Neuronal stem cell (in vitro differentiated cells): ENCODE measurements around the gene TEDC2.
A peak's percentile ranks its signal among the peaks of the same experiment; 100 is the strongest.

Experiments used
- DNase-seq: peaks from one replicate; pipeline ENCODE4 v3.0.0-alpha.2; 2013; ENCODE audit warnings: low spot score
- H2AFZ ChIP-seq: one replicate; pipeline ENCODE4 v1.6.1; 2013; ENCODE audit warnings: mild to moderate bottlenecking, low read length, inconsistent platforms
- H2AK5ac ChIP-seq: 2 replicates; pipeline ENCODE4 v1.6.1; 2013; ENCODE audit warnings: low read depth, mild to moderate bottlenecking, inconsistent platforms, low read length, moderate library complexity, mixed read lengths
- H2BK120ac ChIP-seq: 2 replicates; pipeline ENCODE4 v1.6.1; 2013; ENCODE audit warnings: low read depth, mild to moderate bottlenecking, inconsistent platforms, low read length, moderate library complexity, mixed read lengths
- H2BK12ac ChIP-seq: one replicate; pipeline ENCODE4 v1.6.1; 2013; ENCODE audit warnings: low read length, inconsistent platforms
- H2BK15ac ChIP-seq: 2 replicates; pipeline ENCODE4 v1.6.1; 2013; ENCODE audit warnings: mild to moderate bottlenecking, low read length, inconsistent platforms, mixed read lengths
- H2BK5ac ChIP-seq: one replicate; pipeline ENCODE4 v1.6.1; 2013; ENCODE audit warnings: inconsistent platforms, mild to moderate bottlenecking, low read length, moderate library complexity
- H3K14ac ChIP-seq: one replicate; pipeline ENCODE4 v1.6.1; 2013; ENCODE audit warnings: low read length, inconsistent platforms
- H3K18ac ChIP-seq: 2 replicates; pipeline ENCODE4 v1.6.1; 2013; ENCODE audit warnings: low read length, inconsistent platforms
- H3K23ac ChIP-seq: 2 replicates; pipeline ENCODE4 v1.6.1; 2013; ENCODE audit warnings: low read depth, mild to moderate bottlenecking, mixed read lengths, low read length, inconsistent platforms; ENCODE audit not compliant: poor library complexity
- H3K27ac ChIP-seq: replicated peaks from 3 replicates; pipeline ENCODE4 v1.5.1; 2013; ENCODE audit warnings: low read length, inconsistent platforms
- H3K27me3 ChIP-seq, 3 experiments: 2 replicates each; pipeline ENCODE4 v1.6.1; 2013; ENCODE audit warnings: low read length in 3 of 3, mild to moderate bottlenecking in 2 of 3, inconsistent platforms in 1 of 3, low read depth in 1 of 3, mixed read lengths in 1 of 3, moderate library complexity in 1 of 3; ENCODE audit not compliant: control insufficient read depth in 3 of 3, insufficient read depth in 3 of 3
- H3K36me3 ChIP-seq, 2 donors: replicated peaks in 1 of 2; 2 replicates each; pipeline ENCODE4 v1.6.1; 2013; ENCODE audit warnings: low read length in 2 of 2; ENCODE audit not compliant: control insufficient read depth in 2 of 2, insufficient read depth in 2 of 2
- H3K4ac ChIP-seq: 2 replicates; pipeline ENCODE4 v1.6.1; 2013; ENCODE audit warnings: inconsistent platforms, mild to moderate bottlenecking, low read length, moderate library complexity
- H3K4me1 ChIP-seq, 2 donors: 1 replicate in 1 of 2; 2 replicates in 1 of 2; pipeline ENCODE4 v1.6.1; 2013; ENCODE audit warnings: low read length in 2 of 2, low read depth in 1 of 2; ENCODE audit not compliant: control insufficient read depth in 2 of 2, insufficient read depth in 1 of 2
- H3K4me2 ChIP-seq: one replicate; pipeline ENCODE4 v1.6.1; 2013; ENCODE audit warnings: mild to moderate bottlenecking, low read length, inconsistent platforms; ENCODE audit not compliant: insufficient read depth, poor library complexity, severe bottlenecking
- H3K4me3 ChIP-seq, 2 donors: 2 replicates each; pipeline ENCODE4 v1.5.1; 2013; ENCODE audit warnings: low read length in 2 of 2, mild to moderate bottlenecking in 2 of 2, inconsistent platforms in 1 of 2, moderate library complexity in 1 of 2
- H3K79me1 ChIP-seq: one replicate; pipeline ENCODE4 v1.6.1; 2013; ENCODE audit warnings: low read depth, mild to moderate bottlenecking, inconsistent platforms, low read length, moderate library complexity
- H3K9ac ChIP-seq: one replicate; pipeline ENCODE4 v1.6.1; 2013; ENCODE audit warnings: mild to moderate bottlenecking, low read depth, low read length, inconsistent platforms; ENCODE audit not compliant: poor library complexity
- H3K9me3 ChIP-seq, 2 donors: replicated peaks in 1 of 2; 2 replicates each; pipeline versions ENCODE3 to v1.6.1; 2013; ENCODE audit warnings: low read length in 2 of 2, mild to moderate bottlenecking in 2 of 2, inconsistent platforms in 1 of 2, low read depth in 1 of 2, mixed read lengths in 1 of 2, moderate library complexity in 1 of 2; ENCODE audit not compliant: control insufficient read depth in 2 of 2, insufficient read depth in 1 of 2
- H4K8ac ChIP-seq: one replicate; pipeline ENCODE4 v1.6.1; 2013; ENCODE audit warnings: low read depth, mild to moderate bottlenecking, inconsistent platforms, low read length, moderate library complexity
- H4K91ac ChIP-seq: one replicate; pipeline ENCODE4 v1.6.1; 2013; ENCODE audit warnings: low read length, low read depth, mild to moderate bottlenecking, inconsistent platforms; ENCODE audit not compliant: poor library complexity
- WGBS, 2 donors: extraction: QIAGEN DNeasy Blood & Tissue Kit; methylation state at CpG; one replicate each; pipeline ENCODE4 v1.1.7; 2013; ENCODE audit warnings: missing lambda C conversion rate in 2 of 2, mixed read lengths in 1 of 2; ENCODE audit not compliant: insufficient read length in 2 of 2, insufficient replicate concordance in 1 of 2; ENCODE audit errors: extremely low coverage in 2 of 2; 5-methylcytosine and 5-hydroxymethylcytosine counted together

TEDC2 gene

DNA sequence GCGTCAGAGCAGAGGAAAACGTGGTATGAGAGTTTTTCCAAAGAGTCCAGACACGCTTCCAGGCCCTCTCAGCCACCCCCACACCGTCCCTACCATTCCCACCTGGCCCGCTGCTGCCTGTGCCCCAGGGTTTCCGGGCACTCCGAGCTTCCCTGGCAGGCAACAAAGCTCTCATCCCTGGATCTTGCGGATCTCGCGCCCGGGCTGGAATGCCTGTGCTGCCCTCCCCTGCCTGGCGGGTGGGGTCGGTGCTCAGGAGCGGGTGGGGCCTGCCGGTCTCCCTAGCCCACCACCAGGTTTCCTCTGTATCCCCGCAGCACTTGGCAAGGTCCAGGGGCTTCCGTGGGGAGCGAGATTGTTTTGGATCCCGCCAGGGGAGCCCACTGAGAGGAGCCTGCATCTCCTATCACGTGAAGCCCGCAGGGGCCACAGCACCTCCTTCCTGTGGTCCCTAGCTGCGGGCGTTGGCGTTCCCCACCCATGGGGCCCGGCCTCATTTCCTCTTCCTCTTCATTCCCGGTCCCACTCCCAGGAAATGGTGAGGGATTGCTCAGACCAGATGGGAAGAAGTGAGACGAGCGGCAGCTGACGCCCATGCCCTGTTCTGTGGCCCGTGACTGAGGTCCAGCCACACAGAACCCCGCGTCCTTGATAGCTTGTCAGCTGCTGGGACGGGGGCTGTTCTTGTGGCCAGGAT, 26.1 kb downstream of the TEDC2 start:
- Histone ChIP-seq H3K36me3 (peaks cover 0 to 4% of the 10 kb centered on the region in 2 donors), H3K4me3 (no peak overlapping the region), H2BK15ac (no peak overlapping the region), H3K18ac (no peak overlapping the region), H2BK12ac (peak overlapping the region; percentile 10), H3K4ac (no peak overlapping the region), H2BK5ac (peak overlapping the region; percentile 53), H3K9ac (peak overlapping the region; percentile 77), H3K9me3 (no peaks in the 10 kb centered on the region), H3K27ac (no peak overlapping the region), H2AK5ac (no peak overlapping the region), H3K23ac (peak overlapping the region; percentile 80), H4K91ac (no peak overlapping the region), H2BK120ac (no peak overlapping the region), H3K27me3 (no peaks in the 10 kb centered on the region), H3K4me2 (no peak overlapping the region), H4K8ac (no peak overlapping the region), H3K4me1 (peaks cover 0 to 2% of the 10 kb centered on the region in 2 donors), H3K14ac (peak overlapping the region; percentile 56), H2AFZ (no peak overlapping the region), H3K79me1 (peaks cover 19% of the 10 kb centered on the region)
- WGBS, 2 donors, result no CpG with 5 or more reads among the region's 33 CpGs
- no peak for DNase-seq

- Histone ChIP-seq H3K4me1 (peaks cover 0 to 2% of the 10 kb centered on the region in 2 donors), H3K23ac (no peak overlapping the region), H2BK15ac (no peak overlapping the region), H2BK5ac (peak overlapping the region; percentile 53), H3K27me3 (no peaks in the 10 kb centered on the region), H2BK120ac (no peak overlapping the region), H3K4me2 (no peak overlapping the region), H2BK12ac (no peak overlapping the region), H3K9me3 (no peaks in the 10 kb centered on the region), H3K18ac (peak overlapping the region; percentile 18), H3K9ac (peak overlapping the region; percentile 55), H4K91ac (no peak overlapping the region), H4K8ac (no peak overlapping the region), H3K4ac (no peak overlapping the region), H2AK5ac (no peak overlapping the region), H3K79me1 (peaks cover 16% of the 10 kb centered on the region), H3K36me3 (peaks cover 0 to 4% of the 10 kb centered on the region in 2 donors), H2AFZ (no peak overlapping the region), H3K4me3 (no peak overlapping the region), H3K14ac (peak overlapping the region; percentile 91), H3K27ac (no peak overlapping the region)
- no CpG with 5 or more reads among the region's 29 CpGs for WGBS, 2 donors
- DNase-seq, result no peak
Observed at GRCh38 chr16:2486645-2487516, 27.0 kb downstream of the TEDC2 start.

DNA sequence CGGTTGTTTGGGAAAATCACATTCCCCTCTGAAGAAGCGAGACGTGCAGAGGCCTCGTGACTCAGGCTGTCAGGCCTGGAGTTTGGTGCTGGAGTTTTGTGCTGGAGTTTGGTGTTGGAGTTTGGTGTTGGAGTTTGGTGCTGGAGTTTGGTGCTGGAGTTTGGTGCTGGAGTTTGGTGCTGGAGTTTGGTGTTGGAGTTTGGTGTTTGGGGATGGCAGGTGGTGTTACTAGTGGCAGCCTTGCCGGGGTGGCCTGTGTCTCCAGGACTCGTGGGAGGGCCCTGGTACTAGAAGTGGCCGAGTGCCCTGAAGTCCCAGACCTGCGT, 27.6 kb downstream of the TEDC2 start:
- Histone ChIP-seq H2BK15ac (no peak overlapping the region), H3K4me3 (no peak overlapping the region), H3K36me3 (peaks cover 0 to 4% of the 10 kb centered on the region in 2 donors), H3K79me1 (peaks cover 16% of the 10 kb centered on the region), H3K9ac (no peak overlapping the region), H3K4ac (no peak overlapping the region), H3K9me3 (no peaks in the 10 kb centered on the region), H3K18ac (no peak overlapping the region), H2AFZ (no peak overlapping the region), H3K23ac (no peak overlapping the region), H3K27ac (no peak overlapping the region), H2BK12ac (peak overlapping the region; percentile 58), H4K8ac (no peak overlapping the region), H2BK120ac (peak overlapping the region; percentile 61), H3K4me2 (no peak overlapping the region), H3K4me1 (peaks cover 0 to 2% of the 10 kb centered on the region in 2 donors), H3K27me3 (no peaks in the 10 kb centered on the region), H4K91ac (no peak overlapping the region), H2AK5ac (no peak overlapping the region), H3K14ac (peak overlapping the region; percentile 8), H2BK5ac (no peak overlapping the region)
- no peak for DNase-seq
- WGBS, 2 donors, result no CpG with 5 or more reads among the region's 8 CpGs

GRCh38 chr16:2487903-2488531, 28.1 kb downstream of the TEDC2 start:
- Histone ChIP-seq H3K9ac (no peak overlapping the region), H3K36me3 (peaks cover 0 to 4% of the 10 kb centered on the region in 2 donors), H2AFZ (no peak overlapping the region), H3K9me3 (no peaks in the 10 kb centered on the region), H3K4me3 (no peak overlapping the region), H4K8ac (no peak overlapping the region), H3K27ac (no peak overlapping the region), H2BK5ac (no peak overlapping the region), H3K4me1 (peaks cover 0 to 2% of the 10 kb centered on the region in 2 donors), H3K23ac (no peak overlapping the region), H4K91ac (no peak overlapping the region), H2BK12ac (peak overlapping the region; percentile 58), H3K4ac (no peak overlapping the region), H3K14ac (peak overlapping the region; percentile 8), H3K79me1 (peaks cover 16% of the 10 kb centered on the region), H2BK120ac (peak overlapping the region; percentile 61), H2BK15ac (no peak overlapping the region), H3K4me2 (no peak overlapping the region), H2AK5ac (peak overlapping the region; percentile 37), H3K27me3 (no peaks in the 10 kb centered on the region), H3K18ac (no peak overlapping the region)
- no CpG with 5 or more reads among the region's 15 CpGs for WGBS, 2 donors
- no peak for DNase-seq
